ENCODE data around the gene SH3PXD2A. TPM values are rescaled to one million over a fixed set of nuclear protein-coding genes. Genes with fewer than 3 reads are reported as not detected.
A peak's percentile ranks its signal among the peaks of the same experiment; 100 is the strongest.
"Not testable (repeated sequence)": the region's sequence is repeated elsewhere in the genome, so short reads cannot be mapped to it uniquely, and the experiment has no call there.

SH3PXD2A gene
- total RNA-seq, 1 donor from 2014 or later = 56.2 TPM

- DNase-seq (ENCODE audit: extremely low spot score in 2 of 2) = no peak
- intact Hi-C loops (cut with DNase I) = no loop called here
These were observed 38.9 kb downstream of the SH3PXD2A start for GRCh38 chr10:103816431-103816830.

GRCh38 chr10:103814626-103815370 lies 40.6 kb downstream of the SH3PXD2A start:
- intact Hi-C loops (cut with DNase I) = no loop called here
- Histone ChIP-seq H3K9me3 (no peaks in the 10 kb centered on the region), H3K4me3 (no peak overlapping the region), H3K27ac (peak overlapping the region; percentile 20), H3K36me3 (no peaks in the 10 kb centered on the region), H3K27me3 (no peaks in the 10 kb centered on the region), H3K4me1 (peaks cover 33% of the 10 kb centered on the region)
- TF ChIP-seq CTCF (IDR thresholded peaks at IDR 0.05) (no peak), POLR2AphosphoS5 (IDR thresholded peaks at IDR 0.05; ENCODE audit: insufficient read depth in 1 of 2, low read depth in 1 of 2) (no peak), POLR2A (IDR thresholded peaks at IDR 0.05) (no peak)
- DNase-seq (ENCODE audit: extremely low spot score in 2 of 2) = no peak

More at GRCh38 chr10:103816431-103816830, 38.9 kb downstream of the SH3PXD2A start:
- no peak for TF ChIP-seq CTCF (IDR thresholded peaks at IDR 0.05)
- no peak for TF ChIP-seq POLR2AphosphoS5 (IDR thresholded peaks at IDR 0.05; ENCODE audit: insufficient read depth in 1 of 2, low read depth in 1 of 2)
- TF ChIP-seq POLR2A (IDR thresholded peaks at IDR 0.05) = no peak
- Histone ChIP-seq H3K4me3 (no peak overlapping the region), H3K27me3 (no peaks in the 10 kb centered on the region), H3K36me3 (no peaks in the 10 kb centered on the region), H3K4me1 (peaks cover 40% of the 10 kb centered on the region), H3K27ac (no peak overlapping the region), H3K9me3 (no peaks in the 10 kb centered on the region)

GRCh38 chr10:103814105-103814504 lies 41.3 kb downstream of the SH3PXD2A start:
- DNase-seq (ENCODE audit: extremely low spot score in 2 of 2) = no peak
- Histone ChIP-seq H3K27ac (peak overlapping the region; percentile 20), H3K4me1 (peaks cover 26% of the 10 kb centered on the region)

GRCh38 chr10:103813312-103813711 lies 42.1 kb downstream of the SH3PXD2A start:
- H3K9me3 ChIP-seq; H3K4me3 ChIP-seq; H3K27me3 ChIP-seq; intact Hi-C loops (cut with DNase I); H3K36me3 ChIP-seq; DNase-seq (ENCODE audit: extremely low spot score in 2 of 2); H3K27ac ChIP-seq: not testable (repeated sequence)
- peaks cover 32% of the 10 kb centered on the region for H3K4me1 ChIP-seq

More at GRCh38 chr10:103814105-103814504, 41.3 kb downstream of the SH3PXD2A start:
- H3K27me3 ChIP-seq = no peaks in the 10 kb centered on the region
- intact Hi-C loops (cut with DNase I) = no loop called here
- H3K9me3 ChIP-seq = no peaks in the 10 kb centered on the region
- H3K36me3 ChIP-seq = no peaks in the 10 kb centered on the region
- H3K4me3 ChIP-seq = no peak overlapping the region
- TF ChIP-seq POLR2A (IDR thresholded peaks at IDR 0.05) (no peak), POLR2AphosphoS5 (IDR thresholded peaks at IDR 0.05; ENCODE audit: insufficient read depth in 1 of 2, low read depth in 1 of 2) (no peak), CTCF (IDR thresholded peaks at IDR 0.05) (no peak)

- no peaks in the 10 kb centered on the region for H3K9me3 ChIP-seq
- H3K27me3 ChIP-seq = no peaks in the 10 kb centered on the region
- no peaks in the 10 kb centered on the region for H3K36me3 ChIP-seq
- peaks cover 32% of the 10 kb centered on the region for H3K4me1 ChIP-seq
- TF ChIP-seq POLR2AphosphoS5 (IDR thresholded peaks at IDR 0.05; ENCODE audit: insufficient read depth in 1 of 2, low read depth in 1 of 2) (no peak), POLR2A (IDR thresholded peaks at IDR 0.05) (no peak), CTCF (IDR thresholded peaks at IDR 0.05) (no peak)
- no peak for DNase-seq (ENCODE audit: extremely low spot score in 2 of 2)
- H3K27ac ChIP-seq = no peak overlapping the region
- intact Hi-C loops (cut with DNase I) = no loop called here
- no peak overlapping the region for H3K4me3 ChIP-seq
These were observed 42.9 kb downstream of the SH3PXD2A start for GRCh38 chr10:103812432-103812831.
